ENCODE data around the gene RETREG3. TPM values are rescaled to one million over a fixed set of nuclear protein-coding genes. Genes with fewer than 3 reads are reported as not detected.

RETREG3 gene
- total RNA-seq, 1 experiment from 2014 or later = 59.0 TPM

DNA sequence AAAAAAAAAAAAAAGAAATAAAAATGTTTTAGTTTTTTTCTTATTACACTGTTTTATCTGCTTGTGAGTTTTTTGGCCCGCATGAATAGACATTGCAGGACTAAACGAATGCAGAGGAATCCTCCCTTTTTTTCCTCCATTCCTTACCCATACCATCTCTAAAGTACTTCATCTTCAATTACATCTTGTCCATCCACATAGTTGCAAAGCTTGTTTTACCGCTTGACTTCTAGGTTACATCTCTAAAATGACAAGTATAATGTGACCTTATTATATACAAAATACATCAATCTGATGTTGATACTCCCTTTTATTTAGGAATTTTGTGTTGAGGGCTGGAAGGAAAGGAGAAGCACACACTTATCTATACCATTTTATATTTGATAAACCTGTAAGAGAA lies 12.8 kb downstream of the RETREG3 start:
- CTCF ChIA-PET = interaction anchor here (0.7 kb wide), 1 partner anchor 18 kb away, joined by 5 read pairs; no protein-coding TSS in a partner anchor
- Histone ChIP-seq H3K9me3 (no peaks in the 10 kb centered on the region), H3K36me3 (ENCODE audit: control insufficient read depth, insufficient read depth, low read length) (no peaks in the 10 kb centered on the region), H3K4me3 (ENCODE audit: low read depth, low read length) (no peak overlapping the region), H3K27me3 (replicated peaks; ENCODE audit: control insufficient read depth, insufficient read depth, low read length) (no peaks in the 10 kb centered on the region), H3K4me1 (no peaks in the 10 kb centered on the region)
- TF ChIP-seq, protein P1, sequence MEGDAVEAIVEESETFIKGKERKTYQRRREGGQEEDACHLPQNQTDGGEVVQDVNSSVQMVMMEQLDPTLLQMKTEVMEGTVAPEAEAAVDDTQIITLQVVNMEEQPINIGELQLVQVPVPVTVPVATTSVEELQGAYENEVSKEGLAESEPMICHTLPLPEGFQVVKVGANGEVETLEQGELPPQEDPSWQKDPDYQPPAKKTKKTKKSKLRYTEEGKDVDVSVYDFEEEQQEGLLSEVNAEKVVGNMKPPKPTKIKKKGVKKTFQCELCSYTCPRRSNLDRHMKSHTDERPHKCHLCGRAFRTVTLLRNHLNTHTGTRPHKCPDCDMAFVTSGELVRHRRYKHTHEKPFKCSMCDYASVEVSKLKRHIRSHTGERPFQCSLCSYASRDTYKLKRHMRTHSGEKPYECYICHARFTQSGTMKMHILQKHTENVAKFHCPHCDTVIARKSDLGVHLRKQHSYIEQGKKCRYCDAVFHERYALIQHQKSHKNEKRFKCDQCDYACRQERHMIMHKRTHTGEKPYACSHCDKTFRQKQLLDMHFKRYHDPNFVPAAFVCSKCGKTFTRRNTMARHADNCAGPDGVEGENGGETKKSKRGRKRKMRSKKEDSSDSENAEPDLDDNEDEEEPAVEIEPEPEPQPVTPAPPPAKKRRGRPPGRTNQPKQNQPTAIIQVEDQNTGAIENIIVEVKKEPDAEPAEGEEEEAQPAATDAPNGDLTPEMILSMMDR (IDR thresholded peaks at IDR 0.05; ENCODE audit: insufficient read depth in 1 of 2, low read depth in 1 of 2, low read length in 1 of 2, severe bottlenecking in 1 of 2, unreplicated experiment in 1 of 2) = no peak
- Mint-ChIP-seq H3K27me3 (ENCODE audit: insufficient read depth, unreplicated experiment) (no peaks in the 10 kb centered on the region), H3K4me1 (ENCODE audit: low read depth, unreplicated experiment) (no peaks in the 10 kb centered on the region), H3K9me3 (ENCODE audit: unreplicated experiment) (no peaks in the 10 kb centered on the region), H3K27ac (ENCODE audit: unreplicated experiment) (no peak overlapping the region), H3K36me3 (ENCODE audit: insufficient read depth, unreplicated experiment) (peaks cover 30% of the 10 kb centered on the region), H3K4me3 (ENCODE audit: unreplicated experiment) (no peak overlapping the region)
- no peak for DNase-seq
- POLR2A ChIA-PET = no interaction called here
- no TSS peak for BruUV-seq (replicated peaks)
- intact Hi-C loops (cut with micrococcal nuclease; ENCODE audit: unreplicated experiment) = no loop called here

DNA sequence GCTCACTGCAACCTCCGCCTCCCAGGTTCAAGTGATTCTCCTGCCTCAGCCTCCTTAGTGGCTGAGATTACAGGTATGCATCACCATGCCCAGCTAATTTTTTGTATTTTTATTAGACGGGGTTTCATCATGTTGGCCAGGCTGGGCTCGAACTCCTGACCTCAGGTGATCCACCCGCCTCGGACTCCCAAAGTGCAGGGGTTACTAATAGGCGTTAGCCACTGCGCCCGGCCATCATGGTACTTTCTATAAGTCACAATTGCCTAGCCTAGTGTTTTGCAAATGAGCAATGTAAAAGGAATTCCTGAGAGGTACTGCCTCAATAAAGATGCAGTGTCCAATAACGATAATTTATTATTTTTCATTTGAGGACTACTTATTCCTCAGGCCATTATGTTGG lies 17.8 kb downstream of the RETREG3 start:
- Mint-ChIP-seq H3K9me3 (ENCODE audit: unreplicated experiment) (no peaks in the 10 kb centered on the region), H3K36me3 (ENCODE audit: insufficient read depth, unreplicated experiment) (peaks cover 51% of the 10 kb centered on the region), H3K27ac (ENCODE audit: unreplicated experiment) (no peak overlapping the region), H3K4me1 (ENCODE audit: low read depth, unreplicated experiment) (no peaks in the 10 kb centered on the region), H3K4me3 (ENCODE audit: unreplicated experiment) (no peak overlapping the region), H3K27me3 (ENCODE audit: insufficient read depth, unreplicated experiment) (no peaks in the 10 kb centered on the region)
- ChIA-PET CTCF (no interaction called here), POLR2A (no interaction called here)
- intact Hi-C loops (cut with micrococcal nuclease; ENCODE audit: unreplicated experiment) = no loop called here
- Histone ChIP-seq H3K4me3 (ENCODE audit: low read depth, low read length) (no peak overlapping the region), H3K36me3 (ENCODE audit: control insufficient read depth, insufficient read depth, low read length) (no peaks in the 10 kb centered on the region), H3K27me3 (replicated peaks; ENCODE audit: control insufficient read depth, insufficient read depth, low read length) (no peaks in the 10 kb centered on the region), H3K9me3 (no peaks in the 10 kb centered on the region), H3K4me1 (no peaks in the 10 kb centered on the region)
- TF ChIP-seq, protein P1 (IDR thresholded peaks at IDR 0.05; ENCODE audit: insufficient read depth in 1 of 2, low read depth in 1 of 2, low read length in 1 of 2, severe bottlenecking in 1 of 2, unreplicated experiment in 1 of 2) = no peak
- DNase-seq = no peak
- BruUV-seq (replicated peaks) = no TSS peak

DNA sequence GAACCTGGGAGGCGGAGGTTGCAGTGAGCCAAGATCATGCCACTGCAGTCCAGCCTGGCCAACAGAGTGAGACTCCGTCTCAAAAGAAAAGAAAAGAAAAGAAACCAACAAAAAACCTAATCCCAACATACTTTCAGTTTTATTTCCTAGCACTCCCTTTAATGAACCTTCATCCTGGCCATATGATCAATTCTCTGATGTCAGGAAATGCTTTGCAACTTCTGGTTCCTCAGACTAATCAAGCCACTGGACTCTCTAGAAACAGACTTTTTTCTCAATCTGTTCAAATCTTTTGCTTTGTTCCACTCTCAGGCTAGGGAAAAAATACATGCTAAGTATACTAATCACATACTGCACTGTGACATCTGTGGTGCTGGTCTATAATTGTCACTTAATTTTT lies 18.3 kb downstream of the RETREG3 start:
- no peak overlapping the region for H3K27ac Mint-ChIP-seq (ENCODE audit: unreplicated experiment)
- CTCF ChIA-PET = no interaction called here
- Histone ChIP-seq H3K27me3 (replicated peaks; ENCODE audit: control insufficient read depth, insufficient read depth, low read length) (no peaks in the 10 kb centered on the region), H3K4me1 (no peaks in the 10 kb centered on the region), H3K4me3 (ENCODE audit: low read depth, low read length) (no peak overlapping the region), H3K36me3 (ENCODE audit: control insufficient read depth, insufficient read depth, low read length) (peaks cover 2% of the 10 kb centered on the region), H3K9me3 (no peaks in the 10 kb centered on the region)
- no peaks in the 10 kb centered on the region for H3K9me3 Mint-ChIP-seq (ENCODE audit: unreplicated experiment)
- intact Hi-C loops (cut with micrococcal nuclease; ENCODE audit: unreplicated experiment) = no loop called here
- BruUV-seq (replicated peaks) = no TSS peak
- POLR2A ChIA-PET = no interaction called here
- H3K36me3 Mint-ChIP-seq (ENCODE audit: insufficient read depth, unreplicated experiment) = peaks cover 50% of the 10 kb centered on the region
- no peaks in the 10 kb centered on the region for H3K27me3 Mint-ChIP-seq (ENCODE audit: insufficient read depth, unreplicated experiment)
- H3K4me1 Mint-ChIP-seq (ENCODE audit: low read depth, unreplicated experiment) = no peaks in the 10 kb centered on the region
- no peak for DNase-seq
- H3K4me3 Mint-ChIP-seq (ENCODE audit: unreplicated experiment) = no peak overlapping the region
- TF ChIP-seq, protein P1 (IDR thresholded peaks at IDR 0.05; ENCODE audit: insufficient read depth in 1 of 2, low read depth in 1 of 2, low read length in 1 of 2, severe bottlenecking in 1 of 2, unreplicated experiment in 1 of 2) = no peak

Measured in Caco-2 (cell line).